ENCODE data around the gene CIAO2B. TPM values are rescaled to one million over a fixed set of nuclear protein-coding genes. Genes with fewer than 3 reads are reported as not detected.
"Not testable (repeated sequence)": the region's sequence is repeated elsewhere in the genome, so short reads cannot be mapped to it uniquely, and the experiment has no call there.

CIAO2B gene
- total and polyA plus RNA-seq, 2 donors (not counting 3 experiments of a cell fraction or from before 2014, with no cell fraction given) = 78.7 to 314 TPM

- no peak overlapping the region for H3K27ac ChIP-seq (ENCODE audit: insufficient read depth, low read depth, low read length)
- dilution Hi-C loops (cut with MboI; ENCODE audit: extremely low pct_ligation_motif_present, low sequenced_read_pairs) (no loop called here), intact Hi-C loops (cut with micrococcal nuclease) (loop anchor here (10.0 kb wide), 1 partner anchor 436 kb away; the partner anchor contains the start of gene TPPP3)
- H3K9ac ChIP-seq (replicated peaks; ENCODE audit: extremely low read depth, insufficient read depth, low read length) = no peak overlapping the region
- H3K4me3 ChIP-seq (replicated peaks in 1 of 3; ENCODE audit: insufficient read depth in 1 of 3, low read depth in 1 of 3, low read length in 3 of 3) = no peak overlapping the region
- CTCF ChIA-PET = interaction anchor here (4.7 kb wide), 1 partner anchor 196 kb away, joined by 26 read pairs; no protein-coding TSS in a partner anchor
- FAIRE-seq (no peak), DNase-seq (ENCODE audit: low read depth, low spot score) (no peak)
- no peak for TF ChIP-seq MAX (IDR thresholded peaks at IDR 0.05; ENCODE audit: insufficient read depth, insufficient read length)
- TF ChIP-seq CTCF (IDR thresholded peaks at IDR 0.05; ENCODE audit: extremely low read depth in 1 of 2, insufficient read depth in 1 of 2, low read depth in 1 of 2, low read length in 2 of 2) = no peak
- TF ChIP-seq POLR2A (IDR thresholded peaks at IDR 0.05; ENCODE audit: low read depth, low read length) = no peak
- TF ChIP-seq FOS (IDR thresholded peaks at IDR 0.05; ENCODE audit: borderline replicate concordance, insufficient read depth, low read length) = no peak
- TF ChIP-seq POLR2AphosphoS5 (IDR thresholded peaks at IDR 0.05; ENCODE audit: insufficient read depth, low read depth, low read length) = no peak
- TF ChIP-seq MYC (IDR thresholded peaks at IDR 0.05; ENCODE audit: low read depth, low read length) = no peak
- no peak for TF ChIP-seq EZH2 (IDR thresholded peaks at IDR 0.05; ENCODE audit: borderline replicate concordance, low read depth, low read length, severe bottlenecking)
- TF ChIP-seq GATA2 (IDR thresholded peaks at IDR 0.05; ENCODE audit: insufficient read depth, insufficient read length, low read depth, low read length) = no peak
- TF ChIP-seq JUN (IDR thresholded peaks at IDR 0.05; ENCODE audit: borderline replicate concordance, insufficient read depth, insufficient read length, low read depth) = no peak
- no peaks in the 10 kb centered on the region for H4K20me1 ChIP-seq (replicated peaks; ENCODE audit: control insufficient read depth, extremely low read depth, insufficient read depth, low read length)
- no peak overlapping the region for H3K4me2 ChIP-seq (ENCODE audit: insufficient read depth, low read length)
- H3K79me2 ChIP-seq (ENCODE audit: control insufficient read depth, insufficient read depth, low read length) = no peaks in the 10 kb centered on the region
- no peaks in the 10 kb centered on the region for H3K9me1 ChIP-seq (replicated peaks; ENCODE audit: control insufficient read depth, extremely low read depth, insufficient read depth, low read length)
- no TSS peak for BruUV-seq (replicated peaks)
- POLR2A ChIA-PET = no interaction called here
- H3K4me1 ChIP-seq (ENCODE audit: control insufficient read depth, extremely low read depth, insufficient read depth, low read length) = no peaks in the 10 kb centered on the region
- no peaks in the 10 kb centered on the region for H3K9me3 ChIP-seq (replicated peaks; ENCODE audit: control insufficient read depth, insufficient read depth, low read length)
- no peaks in the 10 kb centered on the region for H3K36me3 ChIP-seq (ENCODE audit: control insufficient read depth in 2 of 2, extremely low read depth in 1 of 2, insufficient read depth in 2 of 2, low read length in 2 of 2)
- peaks cover 1 to 2% of the 10 kb centered on the region in 2 experiments for H3K27me3 ChIP-seq (ENCODE audit: control insufficient read depth in 2 of 2, insufficient read depth in 2 of 2, low read length in 2 of 2)
- no peak overlapping the region for H2AFZ ChIP-seq (ENCODE audit: low read depth, low read length)
Measured at GRCh38 chr16:66958857-66959703, 24.9 kb upstream of the CIAO2B start.

GRCh38 chr16:66956154-66956457 is 21.9 kb upstream of the CIAO2B start:
- H4K20me1 ChIP-seq (replicated peaks; ENCODE audit: control insufficient read depth, extremely low read depth, insufficient read depth, low read length); dilution Hi-C loops (cut with MboI; ENCODE audit: extremely low pct_ligation_motif_present, low sequenced_read_pairs); H3K4me3 ChIP-seq (replicated peaks in 1 of 3; ENCODE audit: insufficient read depth in 1 of 3, low read depth in 1 of 3, low read length in 3 of 3); H3K4me2 ChIP-seq (ENCODE audit: insufficient read depth, low read length); H3K4me1 ChIP-seq (ENCODE audit: control insufficient read depth, extremely low read depth, insufficient read depth, low read length); H3K9me3 ChIP-seq (replicated peaks; ENCODE audit: control insufficient read depth, insufficient read depth, low read length); BruUV-seq (replicated peaks); H2AFZ ChIP-seq (ENCODE audit: low read depth, low read length); H3K79me2 ChIP-seq (ENCODE audit: control insufficient read depth, insufficient read depth, low read length); H3K27me3 ChIP-seq (ENCODE audit: control insufficient read depth in 2 of 2, insufficient read depth in 2 of 2, low read length in 2 of 2); H3K9ac ChIP-seq (replicated peaks; ENCODE audit: extremely low read depth, insufficient read depth, low read length); FAIRE-seq; H3K36me3 ChIP-seq (ENCODE audit: control insufficient read depth in 2 of 2, extremely low read depth in 1 of 2, insufficient read depth in 2 of 2, low read length in 2 of 2); H3K9me1 ChIP-seq (replicated peaks; ENCODE audit: control insufficient read depth, extremely low read depth, insufficient read depth, low read length); POLR2A ChIA-PET; DNase-seq (ENCODE audit: low read depth, low spot score); H3K27ac ChIP-seq (ENCODE audit: insufficient read depth, low read depth, low read length): not testable (repeated sequence)
- intact Hi-C loops (cut with micrococcal nuclease) = loop anchor here (10.0 kb wide), 1 partner anchor 439 kb away; the partner anchor contains the start of gene TPPP3
- CTCF ChIA-PET = interaction anchor here (0.7 to 4.7 kb wide), 5 partner anchors 61 to 558 kb away, joined by 3 to 26 read pairs (median 3); no protein-coding TSS in a partner anchor
